ENCODE measurements around the gene RAB3D.
A peak's percentile ranks its signal among the peaks of the same experiment; 100 is the strongest.

RAB3D gene
- long read RNA-seq, full-length matches to known transcripts = 86 of 90 reads
- long read RNA-seq, partial matches to known transcripts = 0 of 90 reads
- long read RNA-seq, other reads (novel, unspliced or antisense) = 4 of 90 reads

GRCh38 chr19:11339254-11340098 is at the start of gene RAB3D:
TSS of gene RAB3D (minus strand) at chr19:11339657. CDS start at chr19:11337399, 2,258 bp downstream.
- Histone ChIP-seq H3K4me3 (replicated peaks; ENCODE audit: insufficient read depth, low read length) (peak within 1 kb of the TSS; percentile 80), H3K27me3 (ENCODE audit: insufficient read depth, poor library complexity, severe bottlenecking) (no peaks in the 10 kb centered on the region), H3K27ac (replicated peaks) (peak within 1 kb of the TSS; percentile 56)
- peak; percentile 83 to 94 for DNase-seq (ENCODE audit: low read depth in 1 of 2, low spot score in 1 of 2)
- TF ChIP-seq CTCF (IDR thresholded peaks at IDR 0.05; ENCODE audit: insufficient read depth, low read length) (no peak), POLR2AphosphoS5 (IDR thresholded peaks at IDR 0.05; ENCODE audit: low read depth) (no peak), REST (IDR thresholded peaks at IDR 0.05; ENCODE audit: insufficient replicate concordance, low read depth) (no peak), SPI1 (IDR thresholded peaks at IDR 0.05; ENCODE audit: borderline replicate concordance, low read depth) (no peak), GABPA (IDR thresholded peaks at IDR 0.05; ENCODE audit: low read depth) (no peak)

GRCh38 chr19:11387162-11388034 is 47.9 kb upstream of the RAB3D start:
- TF ChIP-seq CTCF (IDR thresholded peaks at IDR 0.05; ENCODE audit: insufficient read depth, low read length) (no peak), SPI1 (IDR thresholded peaks at IDR 0.05; ENCODE audit: borderline replicate concordance, low read depth) (peak; percentile 97)
- DNase-seq (ENCODE audit: low read depth in 1 of 2, low spot score in 1 of 2) = peak in 1 of 2 experiments; percentile 69
- Histone ChIP-seq H3K4me3 (replicated peaks; ENCODE audit: insufficient read depth, low read length) (no peak overlapping the region), H3K27ac (replicated peaks) (no peak overlapping the region), H3K27me3 (ENCODE audit: insufficient read depth, poor library complexity, severe bottlenecking) (peaks cover 8% of the 10 kb centered on the region)

- DNase-seq (ENCODE audit: low read depth in 1 of 2, low spot score in 1 of 2) = no peak
Observed at GRCh38 chr19:11384778-11385129, 45.3 kb upstream of the RAB3D start.

More at GRCh38 chr19:11384778-11385129, 45.3 kb upstream of the RAB3D start:
- Histone ChIP-seq H3K27ac (replicated peaks) (no peak overlapping the region), H3K4me3 (replicated peaks; ENCODE audit: insufficient read depth, low read length) (no peak overlapping the region), H3K27me3 (ENCODE audit: insufficient read depth, poor library complexity, severe bottlenecking) (peaks cover 8% of the 10 kb centered on the region)
- TF ChIP-seq SPI1 (IDR thresholded peaks at IDR 0.05; ENCODE audit: borderline replicate concordance, low read depth) (no peak), CTCF (IDR thresholded peaks at IDR 0.05; ENCODE audit: insufficient read depth, low read length) (no peak), GABPA (IDR thresholded peaks at IDR 0.05; ENCODE audit: low read depth) (no peak), REST (IDR thresholded peaks at IDR 0.05; ENCODE audit: insufficient replicate concordance, low read depth) (no peak), POLR2AphosphoS5 (IDR thresholded peaks at IDR 0.05; ENCODE audit: low read depth) (no peak)

Data from HL-60 (cell line).